GM18873 (cell line): Measurements from ENCODE around the gene KRTAP5-4.
"Not testable (repeated sequence)": the region's sequence is repeated elsewhere in the genome, so short reads cannot be mapped to it uniquely, and the experiment has no call there.

ENCODE experiments used
- ATAC-seq: cut with Tn5 transposase; IDR thresholded peaks from one replicate; pipeline ENCODE4 v1.9.1; 2021; ENCODE audit warnings: mild to moderate bottlenecking, moderate library complexity, moderate number of reproducible peaks; ENCODE audit not compliant: unreplicated experiment, low FRiP score

The KRTAP5-4 gene

DNA sequence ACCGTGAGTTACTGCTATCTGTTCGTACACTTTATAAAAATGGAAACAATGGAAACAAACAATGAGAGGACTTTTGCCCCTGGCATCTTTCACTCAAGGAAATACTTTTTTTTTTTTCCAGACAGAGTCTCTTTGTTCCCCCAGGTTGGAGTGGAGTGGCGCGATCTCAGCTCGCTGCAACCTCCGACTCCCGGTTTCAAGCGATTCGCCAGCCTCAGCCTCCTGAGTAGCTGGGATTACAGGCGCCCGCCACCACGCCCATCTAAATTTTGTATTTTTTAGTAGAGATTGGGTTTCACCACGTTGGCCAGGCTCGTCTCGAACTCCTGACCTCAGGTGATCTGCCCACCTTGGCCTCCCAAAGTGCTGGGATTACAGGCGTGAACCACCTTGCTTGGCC lies 46.2 kb downstream of the KRTAP5-4 start:
- not testable (repeated sequence) for ATAC-seq

GRCh38 chr11:1574933-1575242 lies 47.0 kb downstream of the KRTAP5-4 start:
- no peak for ATAC-seq

DNA sequence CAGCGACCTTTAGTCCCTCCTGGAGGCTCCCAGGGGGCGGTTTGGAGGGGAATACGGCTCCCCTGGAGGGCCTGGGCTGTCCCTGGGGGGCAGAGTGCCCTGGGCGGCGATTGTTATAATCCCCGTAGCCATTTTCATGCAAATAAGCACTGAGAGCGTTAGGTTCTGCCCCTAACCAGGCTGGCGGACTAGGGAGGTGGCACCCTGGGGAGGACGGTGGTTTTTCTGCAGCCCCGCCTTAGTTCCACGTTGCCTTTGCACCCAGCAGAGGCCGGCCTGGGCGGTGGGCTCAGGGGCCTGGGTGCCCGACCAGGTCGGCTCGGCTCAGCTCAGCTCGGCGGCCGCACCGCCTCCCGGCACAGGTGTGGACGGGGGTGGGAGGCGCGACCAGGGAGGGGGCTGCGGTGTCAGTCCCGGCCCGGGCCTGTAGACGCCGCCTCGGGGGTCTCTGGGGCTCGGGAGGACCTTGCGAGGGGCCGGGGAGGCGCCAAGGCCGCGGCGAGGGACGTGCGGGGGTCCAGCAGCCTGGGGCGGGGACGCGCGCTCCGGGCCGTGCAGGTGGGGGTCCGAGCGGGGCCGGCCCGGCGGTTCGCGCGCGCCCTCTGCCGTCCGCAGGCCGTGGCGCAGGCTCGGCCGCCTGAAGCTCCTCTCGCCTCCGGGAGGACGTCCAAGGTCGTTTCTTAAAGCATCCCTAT lies 47.6 kb downstream of the KRTAP5-4 start:
- ATAC-seq = no peak

- ATAC-seq = no peak
Observed at GRCh38 chr11:1573903-1574237, 48.1 kb downstream of the KRTAP5-4 start.

GRCh38 chr11:1573077-1573902 lies 48.6 kb downstream of the KRTAP5-4 start:
- ATAC-seq = no peak

GRCh38 chr11:1572197-1573076 lies 49.5 kb downstream of the KRTAP5-4 start, which contains the start of gene DUSP8:
Gene DUSP8 (minus strand): TSS chr11:1572271. CDS start chr11:1565826, 6,445 bp downstream.
- no peak for ATAC-seq

DNA sequence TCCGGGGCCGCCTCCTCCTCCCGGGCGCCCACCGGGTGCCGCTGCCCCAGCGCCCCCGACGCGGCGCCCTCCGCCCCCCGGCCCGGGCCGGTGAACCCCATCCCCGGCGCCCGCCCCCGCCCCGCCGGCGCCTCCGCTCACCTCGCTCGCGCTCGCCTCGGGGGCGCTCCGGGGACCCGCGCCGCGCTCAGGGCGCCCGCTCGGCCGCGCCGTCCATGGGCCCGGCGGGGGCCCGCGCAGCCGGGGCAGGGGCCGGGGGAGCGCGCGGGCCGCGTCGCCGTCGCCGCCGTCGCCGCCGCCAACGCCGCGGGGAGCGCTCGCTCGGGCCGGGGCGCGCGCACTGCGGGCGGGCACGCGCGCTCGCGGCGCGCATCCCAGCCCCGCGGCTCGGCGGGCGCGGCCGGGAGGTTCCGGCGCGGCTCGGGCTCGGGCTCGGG lies 50.2 kb downstream of the KRTAP5-4 start:
- no peak for ATAC-seq
